ENCODE measurements around the gene KLHL14. TPM values are rescaled to one million over a fixed set of nuclear protein-coding genes. Genes with fewer than 3 reads are reported as not detected.

KLHL14 gene
- total and polyA plus RNA-seq, 2 of the 13 experiments (the other 11 are each of a cell fraction or from before 2014, with no cell fraction given) = 16.0 to 41.8 TPM

- TF ChIP-seq SNAPC4 (CRISPR knock-in tag; IDR thresholded peaks at IDR 0.05) = no peak
- TF ChIP-seq EZH2 (conservative IDR thresholded peaks at IDR 0.05; ENCODE audit: low read depth, low read length) = no peak
- no peak for TF ChIP-seq JARID2 (CRISPR knock-in tag; IDR thresholded peaks at IDR 0.05; ENCODE audit: insufficient replicate concordance)
- TF ChIP-seq KDM1A (CRISPR knock-in tag; IDR thresholded peaks at IDR 0.05) = no peak
- TF ChIP-seq, protein P1, sequence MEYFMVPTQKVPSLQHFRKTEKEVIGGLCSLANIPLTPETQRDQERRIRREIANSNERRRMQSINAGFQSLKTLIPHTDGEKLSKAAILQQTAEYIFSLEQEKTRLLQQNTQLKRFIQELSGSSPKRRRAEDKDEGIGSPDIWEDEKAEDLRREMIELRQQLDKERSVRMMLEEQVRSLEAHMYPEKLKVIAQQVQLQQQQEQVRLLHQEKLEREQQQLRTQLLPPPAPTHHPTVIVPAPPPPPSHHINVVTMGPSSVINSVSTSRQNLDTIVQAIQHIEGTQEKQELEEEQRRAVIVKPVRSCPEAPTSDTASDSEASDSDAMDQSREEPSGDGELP (IDR thresholded peaks at IDR 0.05; ENCODE audit: borderline replicate concordance, low read depth) = no peak
- TF ChIP-seq, protein P2, sequence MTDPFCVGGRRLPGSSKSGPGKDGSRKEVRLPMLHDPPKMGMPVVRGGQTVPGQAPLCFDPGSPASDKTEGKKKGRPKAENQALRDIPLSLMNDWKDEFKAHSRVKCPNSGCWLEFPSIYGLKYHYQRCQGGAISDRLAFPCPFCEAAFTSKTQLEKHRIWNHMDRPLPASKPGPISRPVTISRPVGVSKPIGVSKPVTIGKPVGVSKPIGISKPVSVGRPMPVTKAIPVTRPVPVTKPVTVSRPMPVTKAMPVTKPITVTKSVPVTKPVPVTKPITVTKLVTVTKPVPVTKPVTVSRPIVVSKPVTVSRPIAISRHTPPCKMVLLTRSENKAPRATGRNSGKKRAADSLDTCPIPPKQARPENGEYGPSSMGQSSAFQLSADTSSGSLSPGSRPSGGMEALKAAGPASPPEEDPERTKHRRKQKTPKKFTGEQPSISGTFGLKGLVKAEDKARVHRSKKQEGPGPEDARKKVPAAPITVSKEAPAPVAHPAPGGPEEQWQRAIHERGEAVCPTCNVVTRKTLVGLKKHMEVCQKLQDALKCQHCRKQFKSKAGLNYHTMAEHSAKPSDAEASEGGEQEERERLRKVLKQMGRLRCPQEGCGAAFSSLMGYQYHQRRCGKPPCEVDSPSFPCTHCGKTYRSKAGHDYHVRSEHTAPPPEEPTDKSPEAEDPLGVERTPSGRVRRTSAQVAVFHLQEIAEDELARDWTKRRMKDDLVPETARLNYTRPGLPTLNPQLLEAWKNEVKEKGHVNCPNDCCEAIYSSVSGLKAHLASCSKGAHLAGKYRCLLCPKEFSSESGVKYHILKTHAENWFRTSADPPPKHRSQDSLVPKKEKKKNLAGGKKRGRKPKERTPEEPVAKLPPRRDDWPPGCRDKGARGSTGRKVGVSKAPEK (CRISPR knock-in tag; IDR thresholded peaks at IDR 0.05; ENCODE audit: borderline replicate concordance) = no peak
- no peak for TF ChIP-seq PAWR (CRISPR knock-in tag; IDR thresholded peaks at IDR 0.05; ENCODE audit: borderline replicate concordance)
- no peak for TF ChIP-seq HNRNPLL (IDR thresholded peaks at IDR 0.05; ENCODE audit: low read depth, low read length, poor library complexity, severe bottlenecking)
- no peak for TF ChIP-seq ZBTB21 (CRISPR knock-in tag; IDR thresholded peaks at IDR 0.05)
- no peak for TF ChIP-seq DMAP1 (CRISPR knock-in tag; IDR thresholded peaks at IDR 0.05)
- TF ChIP-seq ZC3H4 (CRISPR knock-in tag; IDR thresholded peaks at IDR 0.05; ENCODE audit: borderline replicate concordance) = peak; percentile 86
- no peak for TF ChIP-seq SOX13 (IDR thresholded peaks at IDR 0.05)
- TF ChIP-seq SOX13 (CRISPR knock-in tag; conservative IDR thresholded peaks at IDR 0.05 in 1 of 2, IDR thresholded peaks at IDR 0.05 in 1 of 2) = peak in 1 of 2 experiments; percentile 39; a peak in 1 of 4 replicates
- no peak for TF ChIP-seq ETS1 (CRISPR knock-in tag; IDR thresholded peaks at IDR 0.05)
- TF ChIP-seq PLRG1 (conservative IDR thresholded peaks at IDR 0.05) = no peak
- TF ChIP-seq SP2 (CRISPR knock-in tag; IDR thresholded peaks at IDR 0.05) = no peak
These were observed 30.0 kb upstream of the KLHL14 start (continued) for GRCh38 chr18:32802591-32803451.

All from HepG2 (cell line).